Hematopoietic multipotent progenitor cell (in vitro differentiated cells): ENCODE measurements around the gene CORO1A. TPM values are rescaled to one million over a fixed set of nuclear protein-coding genes. Genes with fewer than 3 reads are reported as not detected.
"Not testable (repeated sequence)": the region's sequence is repeated elsewhere in the genome, so short reads cannot be mapped to it uniquely, and the experiment has no call there.

ENCODE experiments used
- DNase-seq, 3 donors: peaks; one replicate each; pipeline ENCODE4 v3.0.0-alpha.2; 2011 to 2015; ENCODE audit warnings: low read depth in 2 of 3, low spot score in 2 of 3
- small RNA-seq: library from RNA; depleted of rRNA; stranded (forward); fragments of <200 nt; gene quantifications from one replicate; pipeline ENCODE3, GENCODE V24; 2012
- total RNA-seq: library from RNA; depleted of rRNA; stranded (reverse); fragments of >200 nt; gene quantifications from one replicate; pipeline ENCODE4 v1.2.3, GENCODE V29; 2012

Gene CORO1A
- total RNA-seq, 1 donor, result 246 TPM

GRCh38 chr16:30199049-30199448 is 15.6 kb downstream of the CORO1A start, which contains the start of gene SULT1A3:
TSS of gene SULT1A3 (plus strand) at chr16:30199255. CDS start at chr16:30200729, 1,474 bp downstream.
- not testable (repeated sequence) for DNase-seq

GRCh38 chr16:30199608-30200343 is 16.4 kb downstream of the CORO1A start:
- not testable (repeated sequence) for DNase-seq

DNA sequence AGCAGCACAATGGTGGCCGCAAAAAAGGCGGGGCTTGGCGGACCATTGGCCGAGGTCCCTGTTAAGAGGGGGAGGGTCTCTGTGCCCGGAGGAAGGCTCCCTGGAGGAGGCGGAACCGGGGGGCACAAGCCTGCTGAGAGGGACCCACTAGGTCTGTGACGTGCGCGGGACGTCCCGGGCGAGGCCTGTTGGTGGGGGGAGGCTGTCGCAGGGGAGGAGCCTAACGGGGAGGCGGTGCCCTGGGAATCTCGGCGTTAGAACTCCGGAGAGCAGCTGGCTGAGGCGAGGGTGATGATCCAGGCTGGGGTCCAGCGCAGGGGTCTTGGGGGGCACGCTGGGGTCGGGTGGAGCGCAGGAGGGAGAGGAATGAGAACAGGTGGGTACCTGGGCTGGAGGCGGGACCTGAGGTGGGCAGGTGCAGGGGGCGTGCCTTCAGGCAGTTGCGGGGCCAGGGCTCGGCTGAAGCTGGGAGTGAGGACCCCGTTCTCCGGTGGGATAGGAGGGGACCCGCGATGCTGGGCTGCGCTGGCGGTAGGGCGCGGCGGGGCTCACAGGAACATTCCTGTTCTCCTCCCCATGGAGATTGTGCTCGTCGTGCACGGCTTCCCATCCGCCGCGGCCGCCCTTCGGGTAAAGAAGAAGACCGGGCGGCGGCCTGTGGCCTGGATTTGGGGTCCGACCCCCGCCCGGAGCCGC is 22.3 kb downstream of the CORO1A start:
- DNase-seq, result not testable (repeated sequence)

- DNase-seq, result not testable (repeated sequence)
These were observed 22.9 kb downstream of the CORO1A start for GRCh38 chr16:30206252-30206651.

DNA sequence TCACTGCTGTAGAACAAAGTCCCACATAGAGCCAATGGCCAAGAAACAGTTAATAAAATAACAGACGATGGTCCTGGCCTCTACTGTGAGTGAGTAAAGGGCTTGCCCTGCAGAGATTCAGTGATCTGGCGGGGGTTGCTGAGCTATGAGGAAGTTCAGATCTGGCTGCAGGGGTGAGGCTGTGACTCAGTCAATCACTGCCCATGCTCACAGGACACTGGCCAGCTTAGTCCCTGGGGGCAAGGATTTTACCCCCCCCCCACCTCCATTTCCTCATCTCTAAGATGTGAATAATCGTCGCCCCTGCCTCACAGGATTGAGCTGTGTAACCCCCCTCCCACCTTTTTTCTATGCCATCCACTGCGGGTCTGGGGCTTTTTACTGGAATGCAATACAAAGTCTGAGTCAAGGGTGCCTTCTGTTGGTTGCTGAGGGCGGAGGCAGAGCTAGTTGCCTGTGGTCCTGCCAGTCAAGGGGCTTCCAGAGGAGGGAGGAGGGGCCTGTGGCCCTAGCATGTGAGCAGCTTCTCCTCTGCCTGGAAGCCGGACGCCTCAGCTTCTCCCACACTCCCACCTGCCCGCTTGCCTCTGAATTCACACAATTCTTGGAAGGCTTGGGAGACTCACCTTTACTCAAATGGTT is 23.8 kb downstream of the CORO1A start:
- DNase-seq, result not testable (repeated sequence)

GRCh38 chr16:30209032-30209431 is 25.6 kb downstream of the CORO1A start:
- DNase-seq, result not testable (repeated sequence)

GRCh38 chr16:30211414-30211813 is 28.0 kb downstream of the CORO1A start:
- not testable (repeated sequence) for DNase-seq

GRCh38 chr16:30217082-30217481 is 33.7 kb downstream of the CORO1A start:
- DNase-seq, result not testable (repeated sequence)

Small RNAs within 50 kb of the gene (small RNA-seq; reads per million reads assigned to genes)
- gene AC106782.4, result not detected

Other genes with a start within 250 kb of the CORO1A start
- gene TMEM219, start 221.5 kb upstream of the CORO1A start, total RNA-seq, result 64.6 TPM
- gene TAOK2, start 209.7 kb upstream of the CORO1A start, total RNA-seq, result 29.1 TPM
- 9.4 TPM for gene HIRIP3, start 188.0 kb upstream of the CORO1A start, total RNA-seq
- gene INO80E, start 187.4 kb upstream of the CORO1A start, total RNA-seq, result 21.8 TPM
- gene DOC2A, start 172.6 kb upstream of the CORO1A start, total RNA-seq, result 1.1 TPM
- not detected for gene C16orf92, start 160.4 kb upstream of the CORO1A start, total RNA-seq
- 0.54 TPM for gene TLCD3B, start 152.3 kb upstream of the CORO1A start, total RNA-seq
- gene ALDOA, start 117.8 kb upstream of the CORO1A start, total RNA-seq, result 666 TPM
- gene PPP4C, start 107.6 kb upstream of the CORO1A start, total RNA-seq, result 215 TPM
- gene TBX6, start 91.7 kb upstream of the CORO1A start, total RNA-seq, result 2.2 TPM
- 63.6 TPM for gene YPEL3, start 87.4 kb upstream of the CORO1A start, total RNA-seq
- gene GDPD3, start 70.1 kb upstream of the CORO1A start, total RNA-seq, result 1.1 TPM
- 46.9 TPM for gene MAPK3, start 60.4 kb upstream of the CORO1A start, total RNA-seq
- 49.8 TPM for gene BOLA2B, start 10.1 kb downstream of the CORO1A start, total RNA-seq
- gene SLX1A, start 10.3 kb downstream of the CORO1A start, total RNA-seq, result 59.2 TPM
- 12.1 TPM for gene SULT1A3, start 15.7 kb downstream of the CORO1A start, total RNA-seq
- 1.9 TPM for gene NPIPB13, start 64.9 kb downstream of the CORO1A start, total RNA-seq
- gene CD2BP2, start 171.7 kb downstream of the CORO1A start, total RNA-seq, result 18.6 TPM
- 40.9 TPM for gene TBC1D10B, start 186.9 kb downstream of the CORO1A start, total RNA-seq
- 9.2 TPM for gene MYL11, start 191.2 kb downstream of the CORO1A start, total RNA-seq
- 38.2 TPM for gene SEPTIN1, start 199.0 kb downstream of the CORO1A start, total RNA-seq
- 17.8 TPM for gene ZNF48, start 211.8 kb downstream of the CORO1A start, total RNA-seq
- 9.2 TPM for gene ZNF771, start 224.0 kb downstream of the CORO1A start, total RNA-seq
- 40.4 TPM for gene DCTPP1, start 246.4 kb downstream of the CORO1A start, total RNA-seq